Fibroblast of skin of left biceps (primary cell): ENCODE measurements around the gene IGFBP1.
A peak's percentile ranks its signal among the peaks of the same experiment; 100 is the strongest.

ENCODE experiments used
- DNase-seq, 2 experiments: peaks; one replicate each; pipeline ENCODE4 v3.0.0-alpha.2; 2013; ENCODE audit warnings: low read depth in 2 of 2

Gene IGFBP1

DNA sequence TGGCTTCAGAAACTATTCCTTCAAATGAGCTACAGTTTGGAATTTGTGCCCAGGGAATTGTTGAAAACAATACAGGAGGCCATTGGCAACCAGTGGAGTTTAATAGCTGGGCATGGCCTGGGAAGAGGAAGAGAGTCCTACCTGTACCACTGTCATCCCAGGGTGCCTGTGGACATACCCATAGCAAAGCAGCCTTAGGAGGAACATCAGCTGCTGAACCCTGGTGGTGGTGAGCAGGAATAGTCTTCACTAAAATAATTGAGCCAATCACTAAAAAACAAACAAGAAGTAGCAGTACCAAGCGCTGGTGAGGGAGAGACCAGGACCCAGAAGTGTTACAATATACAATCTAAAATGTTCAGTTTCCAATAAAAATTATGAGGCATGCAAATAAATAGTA, 14.5 kb downstream of the IGFBP1 start:
- no peak for DNase-seq

DNA sequence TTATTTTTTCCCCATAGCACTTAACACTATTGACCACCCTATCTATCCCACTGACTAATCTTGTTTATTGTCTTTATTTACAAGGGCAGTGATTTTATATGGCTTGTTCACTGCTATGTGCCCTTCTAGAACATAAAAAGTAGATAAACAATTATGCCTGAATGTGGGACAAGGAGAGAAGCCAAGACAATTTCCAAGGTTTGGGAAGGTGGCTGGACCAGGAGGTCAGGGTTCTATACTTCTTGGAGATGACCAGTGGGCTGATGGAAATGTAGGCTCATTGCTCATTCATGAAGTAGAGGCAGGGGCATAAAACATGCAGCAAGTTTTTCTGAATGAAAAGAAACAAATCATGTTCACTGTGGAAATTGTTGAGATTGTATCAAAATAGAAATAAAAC, 21.3 kb downstream of the IGFBP1 start:
- no peak for DNase-seq

DNA sequence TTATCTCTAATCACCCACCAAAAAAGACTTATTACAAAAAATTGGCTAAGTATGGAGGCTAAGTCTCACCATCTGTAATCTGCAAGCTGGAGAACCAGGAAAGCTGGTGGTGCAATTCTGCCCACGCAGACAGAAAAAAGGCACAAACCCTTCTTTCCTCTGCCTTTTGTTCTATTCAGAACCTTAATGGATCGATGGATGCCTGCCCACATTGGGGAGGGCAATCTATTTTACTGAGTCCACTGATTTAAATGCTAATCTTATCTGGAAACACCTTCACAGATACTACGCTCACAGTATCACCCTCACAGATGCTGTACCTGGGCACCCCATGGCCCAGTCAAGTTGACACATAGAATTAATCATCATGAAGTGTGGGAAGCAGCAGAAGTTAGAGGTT, 22.6 kb downstream of the IGFBP1 start:
- DNase-seq: no peak

DNA sequence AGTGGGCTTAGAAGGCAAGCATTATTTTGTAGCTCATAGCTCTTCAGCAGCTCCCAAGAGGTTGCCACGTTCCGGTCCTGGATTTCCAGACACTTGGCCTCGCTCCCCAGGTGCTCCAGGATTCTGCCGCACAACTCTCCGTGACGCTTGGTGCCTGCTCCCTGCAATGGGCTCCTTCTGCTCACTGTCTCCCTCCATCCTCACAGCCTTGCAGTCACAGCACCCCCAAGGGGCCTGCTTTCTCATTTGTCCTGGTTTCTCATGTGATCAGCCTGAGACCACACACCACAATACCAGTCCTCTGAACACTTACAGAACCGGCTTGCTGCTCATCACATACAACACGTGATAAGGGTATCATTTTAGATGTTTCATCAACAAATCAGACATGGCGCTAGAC, 23.0 kb downstream of the IGFBP1 start:
- no peak for DNase-seq

DNA sequence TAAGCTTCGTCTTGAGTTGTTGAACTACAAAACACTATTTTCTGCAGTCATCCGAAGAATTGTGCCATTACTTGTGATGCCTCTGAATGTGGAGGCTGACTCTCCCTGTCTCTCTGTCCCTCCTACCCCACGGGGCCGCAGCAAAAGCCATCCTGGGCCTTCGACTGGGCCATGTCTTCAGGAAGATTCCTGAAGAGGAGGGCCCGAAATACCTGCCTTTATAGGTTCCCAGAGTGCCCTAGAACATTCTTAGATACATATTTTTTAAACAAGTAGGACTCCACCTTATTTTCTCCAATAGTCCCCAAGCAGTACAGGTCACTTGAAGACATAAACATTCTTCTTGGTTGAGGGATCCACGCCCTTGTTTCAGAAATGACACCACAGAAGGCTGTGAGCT, 24.7 kb downstream of the IGFBP1 start:
- no peak for DNase-seq

DNA sequence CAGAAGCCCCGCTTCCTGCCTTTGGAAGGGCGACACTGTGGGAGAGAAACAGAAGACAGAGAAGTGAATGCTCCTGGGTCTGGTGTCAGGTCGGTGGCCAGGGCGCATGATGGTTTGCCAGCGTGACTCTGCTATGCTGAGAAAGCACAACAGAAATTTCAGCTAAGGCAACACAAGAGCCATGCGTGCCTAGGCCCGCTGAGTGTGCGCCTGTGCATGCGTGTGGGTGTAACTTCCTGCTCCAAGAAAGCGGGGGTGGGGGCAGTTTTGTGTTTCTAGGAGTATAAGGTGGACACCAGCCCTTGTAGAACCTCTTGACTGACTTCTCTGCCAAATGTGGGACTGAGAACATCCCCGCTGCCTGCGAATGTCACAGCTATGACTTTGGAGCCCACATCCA, 26.6 kb downstream of the IGFBP1 start:
- DNase-seq: no peak

DNA sequence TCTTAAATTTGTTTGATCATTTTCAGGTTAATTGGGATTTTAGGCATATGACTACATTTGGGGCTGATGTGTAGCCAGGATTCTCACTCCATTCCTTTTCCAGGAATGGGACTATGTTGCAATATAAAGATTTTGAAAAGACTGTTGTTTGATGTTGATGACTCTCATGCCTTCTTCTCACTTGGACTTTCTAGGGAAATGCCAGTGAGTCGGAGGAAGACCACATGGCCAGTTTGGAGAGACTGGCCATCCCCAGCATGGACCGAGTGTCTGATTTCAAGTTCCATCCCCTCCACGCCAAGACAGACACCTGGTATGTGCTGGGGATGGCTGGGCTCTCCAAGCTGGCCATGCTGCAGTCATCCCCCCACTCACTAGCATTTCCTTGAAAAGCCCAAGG, 27.3 kb downstream of the IGFBP1 start:
- DNase-seq: no peak

DNA sequence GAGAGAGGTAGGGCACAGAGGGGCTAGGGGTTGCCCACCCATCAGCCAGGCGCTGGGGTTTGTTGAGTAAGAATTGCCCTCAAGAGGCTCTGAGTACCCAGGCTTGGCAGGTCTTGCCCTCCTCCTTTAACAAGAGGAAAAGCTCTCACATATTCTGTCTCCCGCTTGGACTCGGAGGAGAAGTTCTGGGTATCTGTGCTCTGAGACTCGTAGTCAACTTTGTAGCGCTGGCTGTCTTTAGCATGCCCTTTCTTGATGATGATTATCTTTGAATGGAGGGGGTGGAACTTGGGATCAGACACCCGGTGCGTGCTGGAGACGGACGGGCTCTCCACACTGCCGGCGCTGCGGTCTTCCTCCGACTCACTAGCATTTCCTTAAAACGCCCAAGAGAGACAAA, 28.8 kb downstream of the IGFBP1 start:
- DNase-seq: no peak

DNA sequence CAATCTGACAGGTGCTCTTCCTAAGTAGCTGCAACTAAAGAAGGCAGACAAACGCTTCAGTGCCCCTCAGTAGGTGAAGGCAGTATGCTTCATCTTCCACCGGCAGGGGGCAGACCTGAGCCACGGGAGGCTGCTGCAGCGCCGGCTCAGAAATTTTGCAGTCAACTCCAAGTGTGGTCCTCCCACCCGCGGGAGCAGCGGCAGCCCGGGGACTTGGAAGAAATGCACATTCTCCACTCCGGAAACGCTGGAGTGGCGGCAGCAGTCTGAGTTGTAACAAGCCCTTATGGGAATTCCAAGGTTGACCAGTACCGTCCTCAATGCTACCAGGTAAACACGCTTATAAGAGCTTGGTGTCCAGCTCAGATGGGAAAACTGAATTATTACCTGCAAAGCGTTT, 29.4 kb downstream of the IGFBP1 start:
- DNase-seq: peak in 1 of 2 experiments; percentile 32

DNA sequence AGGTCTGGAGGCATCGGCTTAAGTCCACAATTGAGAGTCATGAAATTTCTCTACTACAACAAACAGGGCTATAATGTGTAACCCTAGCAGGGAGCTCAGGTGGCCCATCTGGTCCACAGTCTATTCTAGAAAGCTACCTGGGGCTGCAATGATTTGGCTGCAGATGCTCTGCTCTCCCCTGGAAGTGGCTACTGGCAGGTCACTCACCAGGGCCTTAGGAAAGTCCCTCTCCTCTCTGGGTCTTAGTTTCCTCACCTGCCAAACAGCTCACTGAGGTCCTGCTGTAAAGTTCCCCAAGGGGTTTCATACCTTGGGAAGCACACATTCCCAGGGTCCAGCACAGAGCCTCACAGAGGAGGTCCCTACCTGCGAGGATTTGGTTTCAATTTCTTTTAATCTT, 30.3 kb downstream of the IGFBP1 start:
- DNase-seq: no peak

DNA sequence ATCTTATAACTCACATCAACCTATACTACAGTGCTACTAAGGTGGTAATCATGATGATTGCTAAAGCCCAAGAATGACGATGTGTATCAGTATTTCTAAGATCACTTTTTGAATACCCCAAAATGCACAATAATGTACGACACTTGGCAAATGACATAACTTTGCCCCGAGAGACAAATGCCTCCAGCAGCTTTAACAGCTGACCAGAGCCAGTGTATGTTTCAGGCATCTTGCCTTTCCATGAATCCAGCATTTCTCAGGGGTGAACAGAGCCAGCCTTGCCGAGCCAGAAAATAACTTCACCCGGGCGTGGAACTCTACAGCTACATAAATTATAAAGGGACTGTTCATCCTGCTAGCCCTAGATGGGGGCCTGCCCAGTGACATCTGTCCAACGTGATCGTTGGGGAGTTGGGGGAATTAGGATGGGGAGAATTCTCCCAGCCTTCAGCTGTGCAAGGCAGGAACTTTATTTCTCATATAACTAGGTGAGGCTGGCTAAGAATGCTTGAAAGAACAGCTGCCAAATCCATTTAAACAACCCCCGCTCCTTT, 31.0 kb downstream of the IGFBP1 start:
- DNase-seq: no peak

DNA sequence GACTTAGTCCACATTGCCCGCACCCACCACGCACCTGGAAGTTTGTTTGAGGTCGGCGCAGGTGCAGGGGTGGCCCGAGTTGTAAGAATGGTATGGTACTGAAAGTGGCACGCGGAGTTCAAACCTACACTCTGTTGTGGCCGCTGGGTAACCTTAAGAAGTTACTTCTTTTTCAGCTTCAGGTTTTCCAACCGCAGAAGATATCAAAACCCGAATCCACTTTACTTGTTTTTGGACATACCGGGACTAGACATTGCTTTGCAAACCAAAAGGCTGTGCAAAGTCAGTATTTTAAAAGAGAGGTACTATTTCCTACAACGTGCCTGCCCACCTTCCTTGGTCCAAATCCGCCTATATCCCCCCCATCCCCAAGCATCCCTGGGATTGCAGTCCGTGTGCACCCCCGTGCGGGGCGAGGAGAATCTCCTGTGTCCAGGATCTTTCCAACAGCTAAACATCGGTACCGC, 31.7 kb downstream of the IGFBP1 start:
- DNase-seq: no peak

DNA sequence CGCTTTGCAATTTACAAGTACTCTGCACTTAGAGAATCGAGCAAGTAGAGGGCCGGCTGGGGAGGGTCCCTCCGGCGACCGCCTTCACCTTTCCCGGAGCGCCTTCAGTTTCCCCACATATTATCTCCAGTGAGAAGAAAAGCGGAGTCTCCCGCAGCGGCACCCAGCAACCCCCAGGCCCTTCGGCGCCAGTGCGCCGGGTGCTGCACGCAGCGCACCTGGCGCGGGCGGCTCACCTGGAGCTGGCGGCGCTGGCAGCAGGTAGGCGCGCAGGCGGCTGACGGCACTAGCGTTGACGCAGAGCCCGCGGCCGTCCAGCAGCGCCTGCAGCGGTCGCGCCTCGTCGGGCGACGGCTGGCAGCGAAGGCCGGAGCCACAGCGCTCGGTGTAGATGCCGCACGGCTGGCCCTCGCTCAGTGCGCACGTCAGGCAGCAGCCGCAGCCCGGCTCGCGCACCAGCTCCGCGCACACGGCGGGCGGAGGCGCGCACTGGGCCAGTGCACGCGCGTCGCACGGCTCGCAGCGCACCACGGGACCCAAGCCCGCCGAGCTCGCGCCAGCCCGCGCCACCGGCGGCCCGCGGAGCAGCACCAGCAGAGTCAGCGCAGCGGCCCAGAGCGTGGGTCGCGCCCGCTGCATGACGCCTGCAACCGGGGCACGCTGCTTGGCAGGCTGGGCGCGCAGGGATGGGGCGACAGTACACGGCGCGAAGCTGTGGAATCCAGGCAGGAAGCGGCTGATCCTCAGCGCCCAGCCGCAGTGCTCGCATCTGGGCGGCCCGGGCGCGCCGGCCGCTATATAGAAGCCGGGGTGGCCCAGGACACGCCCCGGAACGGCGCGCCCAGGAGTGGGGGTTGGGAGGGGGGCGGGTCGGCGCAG, 32.5 kb downstream of the IGFBP1 start, which contains the start of gene IGFBP3:
IGFBP3 (minus strand) TSS at position 771 of the 879 bp plus-strand sequence; CDS start at position 639, 132 bp downstream.
- no peak for DNase-seq

DNA sequence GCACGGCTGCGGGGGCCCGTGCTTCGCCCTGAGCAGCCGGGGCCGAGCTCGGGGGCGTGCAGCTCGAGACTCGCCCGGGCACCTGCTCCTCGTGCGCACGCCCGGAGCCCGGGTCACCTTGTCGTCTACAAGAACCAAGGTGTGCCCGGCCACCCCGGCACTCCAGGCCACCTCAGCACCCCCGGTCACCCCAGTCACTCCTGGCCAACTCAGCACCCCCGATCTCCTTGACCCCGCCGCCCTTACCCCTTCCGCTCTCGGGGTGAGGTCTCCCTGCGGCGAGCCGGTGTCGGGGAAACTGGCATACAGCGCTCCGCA, 33.1 kb downstream of the IGFBP1 start:
- DNase-seq: no peak

DNA sequence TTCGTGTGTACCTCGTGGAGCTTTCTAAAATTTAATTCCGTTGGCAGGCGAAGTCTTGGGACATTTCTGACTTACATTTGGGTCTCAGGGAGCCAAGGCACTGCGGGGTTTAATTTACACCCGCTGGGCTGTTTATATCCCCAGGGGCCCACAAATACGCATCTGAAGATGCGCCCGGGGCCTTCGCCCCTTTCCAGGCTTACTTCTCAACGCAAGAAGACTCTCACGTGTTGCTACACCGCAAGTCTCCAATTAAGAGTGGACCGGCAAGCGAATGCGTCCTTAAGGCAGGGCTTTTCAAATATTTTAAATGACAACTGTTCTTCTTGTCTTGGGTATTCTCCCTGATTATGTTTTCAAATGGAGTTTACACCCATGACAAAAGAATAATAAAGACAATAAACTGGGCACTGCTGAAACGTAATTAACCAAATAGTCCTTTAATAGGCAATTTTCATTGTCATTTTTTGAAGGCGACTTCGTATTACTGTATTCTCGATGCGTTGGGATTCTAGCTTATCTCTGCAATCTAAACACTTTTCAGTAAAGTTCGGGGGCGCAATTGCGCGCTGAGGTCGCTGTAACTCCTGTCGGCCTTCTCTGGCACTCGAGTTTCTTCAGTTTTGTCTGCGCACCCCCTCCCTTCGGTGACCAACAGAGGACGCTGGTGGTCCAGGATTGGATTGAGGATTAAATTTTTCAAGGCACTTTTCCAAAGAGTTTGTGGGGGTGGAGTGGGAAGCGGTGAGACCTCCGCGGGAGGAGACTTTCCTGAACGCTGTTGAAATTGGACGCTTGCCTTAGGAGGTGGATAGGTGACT, 33.6 kb downstream of the IGFBP1 start:
- DNase-seq: peak; percentile 53

DNA sequence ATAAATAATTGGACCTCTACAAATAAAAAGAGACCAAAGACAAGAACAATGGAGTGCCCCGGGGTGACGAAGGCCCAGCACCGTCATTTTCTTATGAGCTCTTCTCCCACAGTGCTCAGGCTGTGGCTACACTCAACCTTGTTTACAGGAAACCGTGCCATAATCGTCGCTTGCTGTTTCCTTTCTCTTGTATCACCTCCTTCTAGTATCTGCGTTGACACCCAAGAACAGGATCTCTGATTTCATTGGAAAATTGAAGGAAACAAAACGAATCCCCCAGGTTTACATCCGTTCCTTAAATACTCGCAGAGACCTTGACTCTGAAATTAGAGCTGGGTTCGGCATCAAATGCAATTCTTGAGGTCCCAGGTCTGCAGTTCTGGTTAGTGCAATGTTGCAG, 34.5 kb downstream of the IGFBP1 start:
- DNase-seq: no peak

DNA sequence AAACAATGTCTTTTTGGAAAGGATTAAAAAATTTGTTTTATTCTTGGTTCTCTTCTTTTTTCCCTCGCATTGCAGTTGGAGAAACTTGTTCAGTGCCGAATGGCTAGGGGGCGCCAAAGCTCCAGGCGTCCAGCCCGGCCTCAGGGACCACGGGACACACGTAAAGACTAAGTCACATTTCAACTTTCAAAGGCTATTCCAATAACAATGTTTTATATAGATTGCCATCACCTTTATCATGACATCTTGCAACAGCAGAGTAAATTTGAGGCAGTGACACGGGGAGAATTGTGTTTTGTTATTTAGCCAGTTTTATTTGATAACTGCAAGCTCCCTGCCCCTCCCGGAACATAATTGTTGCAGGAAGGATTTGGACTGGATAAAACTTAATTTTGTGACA, 35.0 kb downstream of the IGFBP1 start:
- no peak for DNase-seq

DNA sequence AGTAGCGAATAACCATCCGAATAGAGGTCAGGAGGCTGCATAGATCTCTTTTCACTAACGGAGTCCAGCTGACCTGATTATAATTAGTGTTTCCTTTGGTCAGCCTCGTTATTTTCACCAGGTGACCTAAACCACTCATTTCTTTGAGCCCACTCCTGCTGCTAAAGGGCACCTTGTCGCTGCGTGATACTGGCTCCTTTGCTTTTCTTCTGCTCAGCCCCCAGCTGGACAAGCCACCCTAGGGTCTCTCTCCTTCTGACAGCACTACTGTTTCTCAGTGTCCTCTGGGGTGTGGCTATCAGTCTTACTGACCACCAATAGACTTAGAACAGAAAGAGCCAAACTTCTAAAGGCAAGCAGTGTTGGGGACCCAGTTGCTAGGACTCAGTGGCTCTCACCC, 35.5 kb downstream of the IGFBP1 start:
- no peak for DNase-seq

DNA sequence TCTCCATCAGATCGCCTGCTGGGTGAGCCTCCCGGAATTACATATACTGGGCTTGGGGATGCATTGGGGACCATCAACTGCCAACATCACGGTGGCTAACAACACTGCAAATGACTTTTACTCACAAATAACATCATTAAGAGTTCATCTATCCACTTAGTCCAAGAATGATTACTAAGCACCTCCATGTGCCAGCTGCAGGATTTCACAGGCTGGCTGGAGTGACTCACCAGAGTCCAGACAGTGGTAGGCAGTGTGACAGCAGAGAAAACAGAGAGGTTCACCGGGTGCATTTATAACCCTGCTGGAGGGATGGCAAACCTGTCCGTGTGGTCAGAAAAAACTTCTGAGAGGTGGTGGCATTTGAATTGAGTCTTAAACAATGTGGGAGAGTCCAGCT, 36.0 kb downstream of the IGFBP1 start:
- no peak for DNase-seq

DNA sequence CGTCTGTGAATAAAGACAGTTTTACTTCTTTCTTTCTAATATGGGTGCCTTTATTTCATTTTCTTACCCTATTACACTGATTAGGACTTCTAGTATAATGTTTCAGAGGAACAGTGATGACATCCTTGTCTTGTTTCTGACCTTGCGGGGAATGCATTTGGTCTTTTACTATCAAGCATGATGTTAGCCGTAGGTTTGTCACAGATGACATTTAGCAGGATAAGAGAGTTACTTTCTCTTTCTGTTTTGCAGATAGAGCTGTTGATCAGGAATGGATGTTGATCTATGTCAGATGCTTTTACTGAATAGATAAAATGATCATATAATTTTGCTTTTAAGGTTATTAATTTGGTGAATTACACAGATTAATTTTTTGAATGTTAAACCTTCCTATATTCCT, 39.4 kb downstream of the IGFBP1 start:
- DNase-seq: no peak

DNA sequence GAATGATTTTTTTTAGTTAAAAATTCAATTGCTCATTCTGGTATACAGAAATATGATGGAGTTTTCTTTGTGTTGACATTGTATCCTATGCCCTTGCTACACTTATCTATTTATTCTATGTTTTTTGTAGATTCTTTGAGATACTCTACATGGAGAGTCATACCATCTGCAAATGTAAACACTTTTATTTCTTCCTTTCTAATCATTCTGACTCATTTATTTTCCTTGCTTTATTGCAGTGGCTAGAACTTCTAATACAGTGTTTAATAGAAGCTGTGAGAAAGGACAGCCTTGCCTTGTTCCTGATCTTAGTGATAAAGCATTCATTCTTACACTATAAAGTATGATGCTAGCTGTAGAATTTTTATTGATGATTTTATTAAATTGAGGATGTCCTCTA, 42.7 kb downstream of the IGFBP1 start:
- no peak for DNase-seq

DNA sequence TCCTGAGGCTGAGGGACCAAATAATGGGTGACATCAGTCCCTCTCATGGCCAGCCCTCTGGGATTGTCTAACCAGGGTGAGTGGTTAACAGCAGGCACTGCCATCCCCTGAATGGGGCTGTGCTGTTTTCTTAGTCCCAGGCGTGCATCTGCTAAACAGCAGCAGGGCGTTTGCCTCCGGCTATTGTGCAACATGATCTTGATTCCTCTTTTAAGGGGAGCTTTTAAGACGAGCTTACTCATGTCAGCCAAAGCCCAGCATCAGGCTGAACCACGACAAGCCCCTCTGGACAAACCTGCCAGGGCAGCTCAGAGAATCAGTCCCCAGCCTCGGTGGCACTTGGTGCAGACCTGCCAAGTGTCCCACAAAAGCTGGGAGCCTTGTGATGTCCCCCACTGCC, 49.0 kb downstream of the IGFBP1 start:
- no peak for DNase-seq

DNA sequence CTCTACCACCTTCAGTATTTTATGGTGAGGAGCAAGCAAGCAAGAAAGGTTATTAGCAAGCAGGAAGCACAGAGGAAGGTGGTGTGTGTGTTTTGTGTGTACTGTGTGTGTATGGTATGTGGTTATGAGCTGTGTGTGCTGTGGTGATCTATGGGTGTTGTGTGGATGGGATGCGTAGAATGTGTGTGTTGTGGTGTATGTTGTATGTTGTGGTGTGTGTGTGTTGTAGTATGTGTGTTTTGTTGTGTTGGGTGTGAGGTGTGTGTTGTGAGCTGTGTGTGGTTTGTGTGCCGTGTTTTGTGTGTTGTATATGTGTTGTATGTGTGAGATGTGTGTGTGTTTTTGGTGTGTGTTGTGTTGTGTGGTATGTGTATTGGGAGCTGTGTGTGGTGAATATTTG, 49.6 kb downstream of the IGFBP1 start:
- DNase-seq: no peak
